PFSK-1 (cell line): Measurements from ENCODE around the gene AGPAT4.

Experiments used
- FOXP2 ChIP-seq: optimal IDR thresholded peaks from 2 replicates; pipeline ENCODE3; 2011; ENCODE audit warnings: borderline replicate concordance, control low read depth, inconsistent platforms; ENCODE audit not compliant: insufficient read depth; ENCODE audit errors: extremely low read length, extremely low read depth
- POLR2AphosphoS5 ChIP-seq: IDR thresholded peaks from 2 replicates; pipeline ENCODE4 v1.6.1; 2012; ENCODE audit warnings: low read depth, mild to moderate bottlenecking, control low read depth, low read length, moderate library complexity
- SIN3A ChIP-seq: IDR thresholded peaks from 2 replicates; pipeline ENCODE4 v1.6.1; 2012; ENCODE audit warnings: mild to moderate bottlenecking, low read length, moderate library complexity, borderline replicate concordance; ENCODE audit not compliant: insufficient read depth
- TAF1 ChIP-seq: IDR thresholded peaks from 2 replicates; pipeline ENCODE4 v1.6.1; 2012; ENCODE audit warnings: low read length, control low read depth, borderline replicate concordance; ENCODE audit not compliant: insufficient read depth
- TF ChIP-seq, protein P1 (sequence below), 2 experiments: IDR thresholded peaks; 2 replicates each; pipeline versions ENCODE4 v1.6.1 to v1.8.0; 2011 to 2012; ENCODE audit warnings: low read depth in 2 of 2, low read length in 2 of 2, control low read depth in 1 of 2, inconsistent platforms in 1 of 2, mild to moderate bottlenecking in 1 of 2, moderate library complexity in 1 of 2; ENCODE audit not compliant: insufficient read depth in 1 of 2

The AGPAT4 gene

DNA sequence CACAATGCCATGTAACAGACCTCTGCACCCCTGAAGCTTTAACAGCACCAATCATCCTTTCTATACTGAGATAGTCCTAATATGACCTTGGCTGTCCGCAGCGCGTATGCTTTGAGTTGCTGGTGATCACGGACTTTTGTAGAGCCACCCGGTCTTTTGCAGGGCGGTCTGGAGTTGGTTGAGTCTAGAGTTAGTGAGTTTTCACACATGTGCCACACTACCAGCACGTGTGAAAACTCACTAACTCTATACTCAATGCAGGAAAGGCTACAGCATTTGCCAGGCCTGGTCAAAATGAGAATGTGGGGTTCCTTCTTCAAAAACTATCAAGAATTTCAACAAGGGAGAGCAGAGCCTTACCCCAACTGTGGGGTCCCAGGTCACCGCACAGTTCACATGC is 14.6 kb downstream of the AGPAT4 start:
- TF ChIP-seq FOXP2 (no peak), SIN3A (no peak), TAF1 (no peak), POLR2AphosphoS5 (no peak)
- TF ChIP-seq, protein P1, sequence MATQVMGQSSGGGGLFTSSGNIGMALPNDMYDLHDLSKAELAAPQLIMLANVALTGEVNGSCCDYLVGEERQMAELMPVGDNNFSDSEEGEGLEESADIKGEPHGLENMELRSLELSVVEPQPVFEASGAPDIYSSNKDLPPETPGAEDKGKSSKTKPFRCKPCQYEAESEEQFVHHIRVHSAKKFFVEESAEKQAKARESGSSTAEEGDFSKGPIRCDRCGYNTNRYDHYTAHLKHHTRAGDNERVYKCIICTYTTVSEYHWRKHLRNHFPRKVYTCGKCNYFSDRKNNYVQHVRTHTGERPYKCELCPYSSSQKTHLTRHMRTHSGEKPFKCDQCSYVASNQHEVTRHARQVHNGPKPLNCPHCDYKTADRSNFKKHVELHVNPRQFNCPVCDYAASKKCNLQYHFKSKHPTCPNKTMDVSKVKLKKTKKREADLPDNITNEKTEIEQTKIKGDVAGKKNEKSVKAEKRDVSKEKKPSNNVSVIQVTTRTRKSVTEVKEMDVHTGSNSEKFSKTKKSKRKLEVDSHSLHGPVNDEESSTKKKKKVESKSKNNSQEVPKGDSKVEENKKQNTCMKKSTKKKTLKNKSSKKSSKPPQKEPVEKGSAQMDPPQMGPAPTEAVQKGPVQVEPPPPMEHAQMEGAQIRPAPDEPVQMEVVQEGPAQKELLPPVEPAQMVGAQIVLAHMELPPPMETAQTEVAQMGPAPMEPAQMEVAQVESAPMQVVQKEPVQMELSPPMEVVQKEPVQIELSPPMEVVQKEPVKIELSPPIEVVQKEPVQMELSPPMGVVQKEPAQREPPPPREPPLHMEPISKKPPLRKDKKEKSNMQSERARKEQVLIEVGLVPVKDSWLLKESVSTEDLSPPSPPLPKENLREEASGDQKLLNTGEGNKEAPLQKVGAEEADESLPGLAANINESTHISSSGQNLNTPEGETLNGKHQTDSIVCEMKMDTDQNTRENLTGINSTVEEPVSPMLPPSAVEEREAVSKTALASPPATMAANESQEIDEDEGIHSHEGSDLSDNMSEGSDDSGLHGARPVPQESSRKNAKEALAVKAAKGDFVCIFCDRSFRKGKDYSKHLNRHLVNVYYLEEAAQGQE (IDR thresholded peaks at IDR 0.05; ENCODE audit: insufficient read depth in 1 of 2, low read depth in 2 of 2, low read length in 2 of 2), result no peak

DNA sequence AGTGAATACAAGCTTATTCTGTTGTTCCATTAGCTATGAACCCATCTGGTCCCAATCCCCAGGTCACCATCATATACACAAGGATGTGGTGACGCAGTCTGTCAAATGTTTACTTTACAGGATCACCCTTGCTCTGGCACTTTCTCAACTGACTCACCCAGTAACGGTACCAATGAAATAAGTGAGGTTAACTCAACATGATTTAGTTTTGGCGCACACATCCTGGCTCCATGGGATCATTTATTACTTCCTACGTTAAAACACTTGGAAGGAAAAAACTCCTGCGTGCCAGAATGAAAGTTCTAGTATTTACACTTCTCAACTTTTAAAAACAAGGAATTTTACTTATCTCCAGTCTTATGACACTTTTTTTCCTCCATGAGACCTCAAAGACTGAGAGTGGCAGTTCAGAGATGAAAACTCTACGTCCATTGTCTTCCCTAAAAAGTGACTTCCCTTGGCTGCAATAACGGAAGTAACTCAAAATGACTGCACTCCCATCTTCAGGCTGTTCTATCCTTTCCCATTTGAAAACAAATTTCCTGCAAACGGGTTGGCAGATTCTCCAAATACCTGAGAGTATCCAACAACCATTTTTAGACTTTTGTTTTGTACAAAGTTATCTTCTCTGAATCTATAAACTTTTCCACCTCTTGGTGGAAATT is 15.9 kb downstream of the AGPAT4 start:
- no peak for TF ChIP-seq SIN3A
- TF ChIP-seq, protein P1 (IDR thresholded peaks at IDR 0.05; ENCODE audit: insufficient read depth in 1 of 2, low read depth in 2 of 2, low read length in 2 of 2), result no peak
- no peak for TF ChIP-seq FOXP2
- no peak for TF ChIP-seq TAF1
- no peak for TF ChIP-seq POLR2AphosphoS5

DNA sequence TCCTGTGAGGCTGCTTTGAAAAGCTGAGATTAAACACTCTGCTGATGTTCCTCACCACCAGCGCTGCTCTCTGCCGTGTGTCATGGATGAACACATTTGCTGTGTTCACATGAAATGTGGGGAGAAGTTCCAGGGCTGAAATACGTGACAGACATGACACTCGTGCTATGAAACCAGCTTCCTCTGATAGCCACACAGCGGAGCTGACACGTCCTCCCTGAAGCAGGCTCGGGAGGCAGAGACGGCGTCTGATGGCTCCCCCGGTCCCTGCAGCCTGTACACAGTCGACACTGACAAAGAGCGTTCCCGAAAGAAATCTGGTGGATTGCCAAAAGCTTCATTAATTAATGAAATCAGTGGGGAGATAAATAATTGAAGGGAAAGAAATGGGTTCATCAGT is 17.5 kb downstream of the AGPAT4 start:
- TF ChIP-seq SIN3A (no peak), POLR2AphosphoS5 (no peak), FOXP2 (no peak), TAF1 (no peak)
- TF ChIP-seq, protein P1 (IDR thresholded peaks at IDR 0.05; ENCODE audit: insufficient read depth in 1 of 2, low read depth in 2 of 2, low read length in 2 of 2), result no peak

DNA sequence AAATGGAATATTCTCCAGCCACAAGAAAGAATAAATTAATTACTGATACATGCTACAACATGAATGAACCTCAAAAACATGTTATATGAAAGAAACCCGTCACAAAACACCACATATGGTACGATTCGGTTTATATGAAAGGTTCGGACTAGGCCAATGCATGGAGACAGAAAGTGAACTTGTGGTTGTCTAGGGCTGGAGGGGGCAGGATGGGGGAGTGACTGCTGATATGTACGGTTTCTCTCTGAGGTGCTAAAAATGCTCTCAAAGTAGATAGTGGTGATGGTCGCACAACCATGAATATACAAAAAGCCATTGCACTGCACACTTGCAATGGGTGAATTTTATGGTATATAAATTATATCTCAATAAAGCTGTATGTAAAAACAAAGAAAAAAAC is 18.3 kb downstream of the AGPAT4 start:
- TF ChIP-seq POLR2AphosphoS5 (no peak), SIN3A (no peak), FOXP2 (no peak), TAF1 (no peak)
- TF ChIP-seq, protein P1 (IDR thresholded peaks at IDR 0.05; ENCODE audit: insufficient read depth in 1 of 2, low read depth in 2 of 2, low read length in 2 of 2), result no peak
